IPS DF 6.9 (cell line): ENCODE results near the gene GTF2A1L.

ENCODE experiments used
- DNase-seq: peaks from one replicate; pipeline ENCODE4 v3.0.0-alpha.2; 2013; ENCODE audit warnings: low read depth, low spot score
- H3K27ac ChIP-seq: one replicate; pipeline ENCODE4 v1.5.1; 2013; ENCODE audit warnings: low read length, control low read depth
- H3K27me3 ChIP-seq: 2 replicates; pipeline ENCODE4 v1.6.1; 2013; ENCODE audit warnings: mild to moderate bottlenecking, low read length; ENCODE audit not compliant: control insufficient read depth, insufficient read depth
- H3K36me3 ChIP-seq: 2 replicates; pipeline ENCODE4 v1.6.1; 2013; ENCODE audit warnings: low read length; ENCODE audit not compliant: control insufficient read depth, insufficient read depth
- H3K4me1 ChIP-seq: 2 replicates; pipeline ENCODE4 v1.6.1; 2013; ENCODE audit warnings: low read length; ENCODE audit not compliant: control insufficient read depth, insufficient read depth
- H3K4me3 ChIP-seq: 2 replicates; pipeline ENCODE4 v1.5.1; 2013; ENCODE audit warnings: mild to moderate bottlenecking, low read length
- H3K9me3 ChIP-seq: 2 replicates; pipeline ENCODE4 v1.6.1; 2013; ENCODE audit warnings: low read length, inconsistent platforms; ENCODE audit not compliant: control insufficient read depth, insufficient read depth
- WGBS: extraction: QIAGEN DNeasy Blood & Tissue Kit; methylation state at CpG from one replicate; pipeline ENCODE4 v1.1.7; 2013; ENCODE audit warnings: mixed read lengths, missing lambda C conversion rate; ENCODE audit not compliant: insufficient read length, insufficient coverage; 5-methylcytosine and 5-hydroxymethylcytosine counted together

GTF2A1L gene

DNA sequence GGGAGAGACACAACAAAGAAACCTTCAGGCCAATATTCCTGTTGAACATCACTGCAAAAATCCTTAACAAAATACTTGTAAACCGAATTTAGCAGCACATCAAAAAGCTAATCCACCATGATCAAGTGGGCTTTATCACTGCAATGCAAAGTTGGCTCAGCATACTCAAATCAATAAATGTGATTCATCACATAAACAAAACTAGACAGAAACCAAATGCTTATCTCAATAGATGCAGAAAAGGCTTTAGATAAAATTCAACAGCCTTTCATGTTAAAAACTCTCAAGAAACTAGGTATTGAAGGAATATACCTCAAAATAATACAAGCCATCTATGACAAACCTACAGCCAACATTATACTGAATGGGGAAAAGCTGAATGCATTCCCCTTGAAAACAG lies 20.6 kb downstream of the GTF2A1L start:
- no peak for DNase-seq
- Histone ChIP-seq H3K27me3 (no peaks in the 10 kb centered on the region), H3K27ac (no peak overlapping the region), H3K4me3 (no peak overlapping the region), H3K36me3 (no peaks in the 10 kb centered on the region), H3K4me1 (no peaks in the 10 kb centered on the region), H3K9me3 (no peaks in the 10 kb centered on the region; the same call in 1 of the 2 replicates)
- WGBS, result no CpG with 5 or more reads among the region's 1 CpG

DNA sequence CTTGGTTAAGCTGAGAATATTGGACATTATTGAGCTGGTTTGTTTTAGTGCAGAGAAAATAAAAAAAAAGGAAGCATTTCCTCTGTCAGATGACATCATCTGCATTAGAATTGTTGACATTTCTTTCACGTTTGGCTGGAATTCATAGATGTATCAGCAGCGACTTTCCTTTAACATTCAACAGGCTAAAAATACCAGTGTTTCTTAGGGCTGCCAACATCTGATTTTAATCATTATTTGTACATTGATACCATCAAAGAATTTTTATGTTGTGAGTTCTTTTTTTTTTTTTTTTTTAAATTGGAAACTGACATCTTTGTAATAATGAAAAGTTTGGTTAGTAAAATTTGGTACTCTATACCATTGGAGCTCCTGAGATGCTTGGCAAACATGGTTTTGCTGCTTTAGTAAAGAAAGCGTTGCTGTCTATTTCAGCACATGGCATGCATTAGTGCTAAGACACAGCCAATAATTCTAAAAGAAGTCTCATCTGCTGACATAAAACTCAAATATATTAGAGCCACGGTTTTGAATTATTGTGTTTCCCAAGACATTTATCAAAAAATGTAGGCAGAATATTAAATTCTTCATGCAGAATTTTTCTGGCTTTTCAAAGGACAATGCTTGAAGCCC lies 33.6 kb downstream of the GTF2A1L start:
- Histone ChIP-seq H3K4me3 (no peak overlapping the region), H3K4me1 (no peaks in the 10 kb centered on the region), H3K27ac (no peak overlapping the region), H3K36me3 (no peaks in the 10 kb centered on the region), H3K27me3 (no peaks in the 10 kb centered on the region), H3K9me3 (no peaks in the 10 kb centered on the region)
- WGBS, result no CpG with 5 or more reads among the region's 4 CpGs
- DNase-seq, result no peak

DNA sequence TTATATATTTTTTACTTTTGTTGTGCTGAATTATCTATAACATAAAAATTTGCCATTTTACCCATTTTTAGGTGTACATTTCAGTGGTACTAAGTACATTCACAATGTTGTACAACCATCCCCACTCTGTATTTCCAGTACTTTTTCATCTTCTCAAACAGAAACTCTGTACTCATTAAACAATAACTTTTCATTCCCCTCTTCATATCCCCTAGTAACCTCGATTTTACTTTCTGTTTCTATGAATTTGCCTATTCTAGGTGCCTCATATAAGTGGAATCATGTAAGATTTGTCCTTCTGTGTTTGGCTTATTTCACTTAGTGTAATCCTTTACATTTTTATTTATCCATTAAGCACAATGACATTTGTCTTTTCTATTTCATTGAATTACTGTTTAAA lies 51.3 kb downstream of the GTF2A1L start:
- no peaks in the 10 kb centered on the region for H3K4me1 ChIP-seq
- DNase-seq, result no peak
- 100% methylated on average over 1 of the region's 1 CpG for whole genome bisulfite sequencing
- H3K27me3 ChIP-seq, result no peaks in the 10 kb centered on the region
- H3K9me3 ChIP-seq, result no peaks in the 10 kb centered on the region
- H3K27ac ChIP-seq, result no peak overlapping the region
- no peaks in the 10 kb centered on the region for H3K36me3 ChIP-seq
- no peak overlapping the region for H3K4me3 ChIP-seq

DNA sequence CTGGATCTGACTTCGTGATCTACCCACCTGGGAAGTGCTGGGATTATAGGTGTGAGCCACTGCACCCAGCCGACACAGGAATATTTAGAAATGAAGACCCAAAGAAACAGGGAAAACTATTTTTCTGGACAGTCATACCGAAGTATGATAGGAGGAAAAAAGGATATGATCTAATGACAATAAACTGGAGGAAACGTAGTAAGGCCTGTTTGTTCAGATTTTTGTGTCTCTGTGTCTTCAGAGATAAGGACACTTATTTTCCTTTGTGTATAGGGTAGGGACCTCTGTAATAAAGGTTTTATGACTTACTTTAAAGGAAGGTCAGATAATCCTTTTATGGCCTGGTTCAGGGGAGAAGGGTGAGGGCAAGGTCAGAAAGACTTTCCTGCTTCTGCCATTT lies 55.9 kb downstream of the GTF2A1L start:
- DNase-seq, result no peak
- Histone ChIP-seq H3K27ac (no peak overlapping the region), H3K27me3 (no peaks in the 10 kb centered on the region), H3K9me3 (no peaks in the 10 kb centered on the region), H3K4me3 (no peak overlapping the region), H3K36me3 (no peaks in the 10 kb centered on the region), H3K4me1 (no peaks in the 10 kb centered on the region)
- no CpG with 5 or more reads among the region's 4 CpGs for WGBS

DNA sequence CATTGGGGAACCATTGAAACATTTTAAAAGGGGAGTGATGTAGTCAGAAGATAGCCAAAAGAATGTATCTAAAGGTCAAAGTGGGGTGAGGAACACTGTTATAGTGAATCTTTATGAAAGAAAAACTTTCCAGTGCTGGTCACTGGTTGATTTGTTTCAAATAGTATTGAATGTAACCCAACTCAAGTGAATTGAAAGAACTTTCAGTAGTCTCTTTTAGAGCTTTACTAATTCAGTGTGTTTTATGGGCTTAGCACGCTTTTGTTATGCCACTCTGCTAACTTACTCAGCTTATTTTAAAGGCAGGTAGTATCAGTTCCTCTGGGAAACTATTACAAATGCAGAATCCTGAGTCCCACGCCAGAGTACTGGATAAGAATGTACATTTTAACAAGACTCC lies 57.3 kb downstream of the GTF2A1L start:
- Histone ChIP-seq H3K27ac (no peak overlapping the region), H3K27me3 (no peaks in the 10 kb centered on the region), H3K9me3 (no peaks in the 10 kb centered on the region), H3K4me1 (no peaks in the 10 kb centered on the region), H3K4me3 (no peak overlapping the region), H3K36me3 (no peaks in the 10 kb centered on the region)
- no CpG with 5 or more reads among the region's 2 CpGs for WGBS
- no peak for DNase-seq

DNA sequence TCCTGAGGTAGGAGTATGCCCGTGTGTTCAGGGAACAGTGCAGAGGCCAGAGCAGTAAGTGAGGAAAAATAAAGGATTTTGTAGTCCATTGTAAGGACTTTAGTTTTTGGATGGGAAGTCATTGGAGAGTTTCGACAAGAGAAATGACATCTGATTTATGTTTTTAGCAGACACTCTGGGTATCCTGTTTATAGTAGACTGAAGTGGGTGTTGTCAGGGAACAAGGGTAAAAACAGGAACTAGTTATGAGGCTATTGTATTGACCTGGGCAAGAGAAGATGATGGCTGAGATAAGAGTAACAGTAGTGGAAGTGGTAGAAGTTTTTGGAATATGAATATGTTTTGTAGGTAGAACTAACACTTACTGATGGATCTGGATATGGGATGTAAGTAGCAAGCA lies 59.8 kb downstream of the GTF2A1L start:
- H3K27ac ChIP-seq, result no peak overlapping the region
- WGBS, result no CpG with 5 or more reads among the region's 2 CpGs
- no peak for DNase-seq
- no peaks in the 10 kb centered on the region for H3K9me3 ChIP-seq
- no peaks in the 10 kb centered on the region for H3K27me3 ChIP-seq
- H3K4me1 ChIP-seq, result no peaks in the 10 kb centered on the region
- H3K4me3 ChIP-seq, result no peak overlapping the region
- no peaks in the 10 kb centered on the region for H3K36me3 ChIP-seq

- DNase-seq, result no peak
- Histone ChIP-seq H3K27me3 (no peaks in the 10 kb centered on the region), H3K36me3 (no peaks in the 10 kb centered on the region), H3K9me3 (no peaks in the 10 kb centered on the region), H3K4me1 (no peaks in the 10 kb centered on the region), H3K27ac (no peak overlapping the region), H3K4me3 (no peak overlapping the region)
- no CpG with 5 or more reads among the region's 1 CpG for WGBS
Observed at GRCh38 chr2:48685126-48685525, 67.5 kb downstream of the GTF2A1L start.

DNA sequence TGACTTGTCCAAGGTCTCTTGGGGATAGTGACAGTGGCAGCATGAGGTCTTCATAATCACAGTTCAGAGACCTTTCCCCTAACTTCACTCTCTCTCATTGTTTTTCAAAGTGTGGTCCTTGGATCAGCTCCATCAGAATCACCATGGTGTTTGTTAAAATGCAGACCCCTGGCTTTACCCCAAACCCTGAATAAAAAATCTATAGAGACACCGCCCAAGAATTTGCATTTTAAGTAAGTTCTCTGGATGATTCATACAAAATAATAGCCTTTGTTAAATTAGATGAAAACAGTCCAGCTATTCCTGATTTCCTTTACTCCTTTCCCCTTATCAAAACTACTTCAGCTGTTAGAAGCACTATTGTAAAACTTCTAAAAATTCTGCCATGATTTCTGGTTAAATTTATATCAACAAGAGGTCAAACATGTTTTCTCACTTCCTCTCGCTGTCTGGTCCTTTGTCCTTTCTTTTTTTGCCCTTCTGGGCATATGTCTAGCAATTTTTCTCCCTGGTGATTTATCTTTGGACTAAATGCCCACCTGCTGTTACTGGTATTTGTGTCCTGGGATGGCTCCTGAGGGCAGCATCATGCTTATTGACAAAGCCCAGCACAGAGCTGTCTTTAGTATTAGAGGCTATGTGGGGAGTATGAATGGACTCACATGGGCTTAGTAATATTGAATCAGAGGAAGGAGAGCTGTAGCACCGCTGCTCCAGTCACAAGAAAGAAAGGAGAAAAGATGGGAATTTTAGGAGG lies 74.5 kb downstream of the GTF2A1L start:
- no peaks in the 10 kb centered on the region for H3K36me3 ChIP-seq
- H3K4me3 ChIP-seq, result no peak overlapping the region
- H3K9me3 ChIP-seq, result no peaks in the 10 kb centered on the region
- DNase-seq, result no peak
- no peaks in the 10 kb centered on the region; the same call in 1 of the 2 replicates for H3K4me1 ChIP-seq
- WGBS, result no CpG with 5 or more reads among the region's 3 CpGs
- H3K27ac ChIP-seq, result no peak overlapping the region
- no peaks in the 10 kb centered on the region for H3K27me3 ChIP-seq

- Histone ChIP-seq H3K9me3 (no peaks in the 10 kb centered on the region), H3K4me1 (no peaks in the 10 kb centered on the region; the same call in 1 of the 2 replicates), H3K4me3 (no peak overlapping the region), H3K36me3 (no peaks in the 10 kb centered on the region), H3K27ac (no peak overlapping the region), H3K27me3 (no peaks in the 10 kb centered on the region)
- no peak for DNase-seq
- no CpG with 5 or more reads among the region's 4 CpGs for WGBS
Observed at GRCh38 chr2:48693066-48693465, 75.4 kb downstream of the GTF2A1L start.

DNA sequence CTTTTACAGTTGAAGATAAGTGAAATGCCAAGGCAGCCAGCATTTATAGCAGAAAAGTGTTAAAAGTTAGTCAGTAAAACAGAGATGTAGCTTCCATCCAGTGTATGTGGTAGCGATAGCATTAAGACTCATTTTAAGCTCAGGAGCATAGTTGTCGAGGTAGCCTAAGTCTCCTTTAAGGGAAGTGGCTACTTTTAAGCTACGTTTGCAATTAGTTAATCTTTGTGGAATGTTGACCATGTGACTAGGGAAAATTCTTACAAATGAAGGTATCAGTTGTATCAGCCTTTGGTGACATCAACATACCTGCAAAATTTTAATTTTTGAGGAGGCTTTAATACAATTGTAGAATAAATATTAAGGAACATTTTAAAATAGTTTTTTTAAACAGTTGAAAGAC lies 76.0 kb downstream of the GTF2A1L start:
- Histone ChIP-seq H3K27ac (no peak overlapping the region), H3K36me3 (no peaks in the 10 kb centered on the region), H3K4me3 (no peak overlapping the region), H3K9me3 (no peaks in the 10 kb centered on the region), H3K27me3 (no peaks in the 10 kb centered on the region), H3K4me1 (no peaks in the 10 kb centered on the region; the same call in 1 of the 2 replicates)
- no peak for DNase-seq
- no CpG with 5 or more reads among the region's 3 CpGs for WGBS

- no peaks in the 10 kb centered on the region; the same call in 1 of the 2 replicates for H3K4me1 ChIP-seq
- H3K27me3 ChIP-seq, result no peaks in the 10 kb centered on the region
- no peak for DNase-seq
- H3K4me3 ChIP-seq, result no peak overlapping the region
- no CpG with 5 or more reads among the region's 3 CpGs for WGBS
- H3K27ac ChIP-seq, result no peak overlapping the region
- no peaks in the 10 kb centered on the region for H3K9me3 ChIP-seq
- no peaks in the 10 kb centered on the region for H3K36me3 ChIP-seq
Observed at GRCh38 chr2:48694149-48694548, 76.5 kb downstream of the GTF2A1L start.
